ENCODE results near the gene WDFY3.
"Not testable (repeated sequence)": the region's sequence is repeated elsewhere in the genome, so short reads cannot be mapped to it uniquely, and the experiment has no call there.

GRCh38 chr4:84682661-84683060 lies 283.8 kb downstream of the WDFY3 start:
- not testable (repeated sequence) for TF ChIP-seq POLR2A, CTCF (IDR thresholded peaks at IDR 0.05)
